ENCODE data around the gene CLCC1.

DNA sequence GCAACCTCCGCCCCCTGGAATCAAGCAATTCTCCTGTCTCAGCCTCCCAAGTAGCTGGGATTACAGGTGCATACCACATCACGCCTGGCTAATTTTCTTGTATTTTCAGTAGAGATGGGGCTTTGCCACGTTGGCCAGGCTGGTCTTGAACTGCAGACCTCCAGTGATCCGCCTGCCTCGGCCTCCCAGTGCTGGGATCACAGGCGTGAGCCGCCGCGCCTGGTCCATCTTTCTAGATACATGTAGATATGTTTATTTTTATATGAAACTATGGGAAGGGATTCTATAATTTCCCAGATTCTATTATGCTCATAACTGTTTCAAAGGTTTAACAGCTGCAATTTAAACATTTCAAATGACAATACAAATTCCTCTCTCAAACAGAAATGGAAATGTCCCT lies 27.1 kb downstream of the CLCC1 start:
- no peak for TF ChIP-seq CTCF (IDR thresholded peaks at IDR 0.05)
- no peak for TF ChIP-seq POLR2AphosphoS5 (IDR thresholded peaks at IDR 0.05)
